GM19463 (cell line): ENCODE data around the gene NR2C2.
"Not testable (repeated sequence)": the region's sequence is repeated elsewhere in the genome, so short reads cannot be mapped to it uniquely, and the experiment has no call there.

Experiments used
- ATAC-seq: cut with Tn5 transposase; IDR thresholded peaks from one replicate; pipeline ENCODE4 v1.9.1; 2021; ENCODE audit warnings: mild to moderate bottlenecking, moderate library complexity; ENCODE audit not compliant: unreplicated experiment

Gene NR2C2

DNA sequence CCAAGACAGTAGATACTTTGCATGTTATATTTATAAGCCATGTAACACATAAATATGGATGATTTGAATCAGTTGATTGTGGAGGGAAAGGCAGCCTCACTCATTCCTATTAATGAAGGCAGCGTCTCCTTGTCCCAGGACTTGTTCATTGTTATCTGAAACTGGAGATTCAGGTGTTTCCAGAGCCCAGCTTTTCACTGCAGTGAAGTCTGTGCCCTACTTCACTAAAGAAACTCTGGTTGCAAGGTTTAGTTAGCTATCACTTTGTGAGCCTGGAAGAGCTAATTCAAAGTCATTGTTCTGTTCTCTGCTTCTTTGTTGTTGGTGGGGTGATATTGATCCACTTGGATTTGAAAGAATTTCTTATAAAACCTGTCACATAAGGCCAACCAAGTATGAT lies 9.8 kb downstream of the NR2C2 start:
- no peak for ATAC-seq

DNA sequence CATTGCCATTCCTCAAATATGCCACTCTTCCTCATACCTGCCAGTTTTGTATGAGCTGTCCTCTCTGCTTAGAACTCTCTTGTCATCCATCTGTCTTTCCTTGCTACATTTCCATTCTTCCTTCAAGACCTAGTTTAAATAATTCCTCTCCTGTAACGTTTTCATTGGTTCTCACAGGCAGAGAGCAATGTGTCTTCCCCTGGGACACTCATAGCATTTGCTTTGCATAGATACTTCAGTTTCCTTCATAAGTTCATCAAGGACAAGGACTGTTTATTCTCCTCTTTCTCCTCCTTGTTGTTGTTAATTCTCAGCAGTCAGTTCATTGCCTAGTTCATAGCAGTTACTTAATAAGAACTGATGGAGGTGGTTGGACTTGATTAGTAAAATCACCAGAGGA lies 10.5 kb downstream of the NR2C2 start:
- ATAC-seq, result no peak

GRCh38 chr3:14959359-14959943 lies 12.1 kb downstream of the NR2C2 start:
- ATAC-seq, result peak; percentile 50

GRCh38 chr3:14962762-14963161 lies 15.4 kb downstream of the NR2C2 start:
- no peak for ATAC-seq

DNA sequence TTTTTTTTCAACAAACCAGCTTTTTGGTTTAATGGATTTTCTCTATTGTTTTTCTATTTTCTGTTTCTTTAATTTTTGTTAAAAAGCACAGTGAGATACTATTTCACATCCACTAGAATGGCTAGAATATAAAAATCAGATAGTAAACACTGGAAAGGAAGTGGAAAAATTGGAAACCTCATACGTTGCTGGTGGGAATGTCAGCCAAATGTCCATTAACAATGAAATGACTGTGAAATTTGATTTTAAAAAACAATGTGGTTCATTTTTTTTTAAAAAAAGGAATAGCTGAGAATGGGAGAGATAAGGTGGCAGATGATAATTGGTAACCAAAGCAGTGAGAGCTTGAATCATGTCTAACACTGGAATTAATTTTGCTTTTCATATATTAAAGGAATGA lies 19.9 kb downstream of the NR2C2 start:
- no peak for ATAC-seq

DNA sequence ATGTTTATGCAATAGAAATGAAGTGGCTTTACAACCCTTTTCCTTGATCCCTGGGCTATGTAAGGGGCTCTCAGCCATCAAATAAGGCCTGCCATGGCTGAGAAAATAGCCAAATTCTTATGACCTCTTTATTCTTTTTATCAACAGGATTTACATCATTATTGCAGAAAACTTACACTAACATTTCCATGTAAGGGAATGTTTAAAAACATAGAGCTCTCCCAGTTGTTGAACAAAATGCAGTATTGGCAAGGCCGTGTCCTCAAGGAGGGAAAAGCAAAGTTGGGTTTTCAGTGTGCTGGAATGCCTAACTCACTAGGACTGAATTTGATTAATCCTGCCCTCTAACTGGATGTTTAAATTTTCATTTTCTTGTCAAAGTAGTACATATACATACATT lies 22.3 kb downstream of the NR2C2 start:
- no peak for ATAC-seq

DNA sequence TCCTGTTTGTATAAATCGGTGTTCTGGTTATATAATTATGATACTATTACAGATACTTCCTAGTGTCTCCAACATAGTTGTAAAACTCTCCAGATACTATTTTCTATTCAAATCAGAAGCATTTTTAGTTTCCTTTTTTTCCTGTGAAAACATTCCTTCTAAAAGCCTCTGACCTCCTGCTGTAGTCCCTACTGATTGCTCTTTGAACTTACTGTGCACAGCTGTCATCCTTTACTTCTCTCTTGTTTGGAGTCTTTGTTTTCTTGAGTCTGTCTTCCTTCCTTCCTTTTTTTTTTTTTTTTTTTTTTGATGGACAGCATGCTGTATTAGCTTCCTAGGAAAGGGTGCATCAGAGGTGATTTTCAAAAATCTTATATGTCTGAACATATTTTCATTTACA lies 28.9 kb downstream of the NR2C2 start:
- ATAC-seq, result no peak

GRCh38 chr3:14980689-14981088 lies 33.3 kb downstream of the NR2C2 start:
- ATAC-seq, result no peak

GRCh38 chr3:14984581-14985113 lies 37.3 kb downstream of the NR2C2 start:
- no peak for ATAC-seq

DNA sequence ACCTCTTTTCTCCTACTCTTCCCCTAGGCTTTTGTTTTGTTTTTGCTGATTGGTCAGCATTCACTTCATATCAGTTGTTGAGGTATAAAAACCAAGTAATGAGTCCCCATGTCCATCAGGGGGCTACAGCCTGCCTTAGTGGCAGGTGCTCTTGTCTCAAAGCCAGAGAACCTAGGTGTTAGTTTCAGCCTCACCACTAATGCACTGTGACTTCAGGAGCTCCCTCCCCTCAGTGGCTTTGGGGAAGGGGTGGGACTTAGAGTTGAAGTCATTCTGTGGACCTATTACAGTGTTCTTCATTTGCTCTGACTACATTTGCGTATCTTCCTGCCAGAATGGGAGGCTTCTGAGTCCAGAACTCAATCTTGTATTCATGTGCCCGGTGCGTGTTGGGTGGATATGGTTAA lies 41.6 kb downstream of the NR2C2 start:
- ATAC-seq, result peak; percentile 100

- no peak for ATAC-seq
Measured at GRCh38 chr3:14989943-14990779, 42.8 kb downstream of the NR2C2 start.

DNA sequence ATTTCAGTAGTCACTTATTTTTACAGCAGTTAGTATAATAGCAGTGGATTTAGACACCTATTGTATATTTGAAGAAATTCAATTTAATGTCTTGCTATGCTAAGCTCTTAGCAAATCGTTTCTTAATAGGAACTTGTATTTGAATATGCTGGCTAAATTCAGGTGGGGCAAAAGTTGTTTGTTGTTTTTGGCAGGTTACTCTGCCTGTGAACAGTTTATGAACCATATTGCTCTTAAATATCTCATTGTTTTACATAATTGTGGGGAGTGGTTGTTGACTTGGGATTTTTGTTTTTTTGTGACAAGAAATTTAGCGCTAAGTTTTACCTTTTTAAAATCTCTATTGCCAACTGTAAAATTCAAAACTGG lies 43.4 kb downstream of the NR2C2 start:
- no peak for ATAC-seq

DNA sequence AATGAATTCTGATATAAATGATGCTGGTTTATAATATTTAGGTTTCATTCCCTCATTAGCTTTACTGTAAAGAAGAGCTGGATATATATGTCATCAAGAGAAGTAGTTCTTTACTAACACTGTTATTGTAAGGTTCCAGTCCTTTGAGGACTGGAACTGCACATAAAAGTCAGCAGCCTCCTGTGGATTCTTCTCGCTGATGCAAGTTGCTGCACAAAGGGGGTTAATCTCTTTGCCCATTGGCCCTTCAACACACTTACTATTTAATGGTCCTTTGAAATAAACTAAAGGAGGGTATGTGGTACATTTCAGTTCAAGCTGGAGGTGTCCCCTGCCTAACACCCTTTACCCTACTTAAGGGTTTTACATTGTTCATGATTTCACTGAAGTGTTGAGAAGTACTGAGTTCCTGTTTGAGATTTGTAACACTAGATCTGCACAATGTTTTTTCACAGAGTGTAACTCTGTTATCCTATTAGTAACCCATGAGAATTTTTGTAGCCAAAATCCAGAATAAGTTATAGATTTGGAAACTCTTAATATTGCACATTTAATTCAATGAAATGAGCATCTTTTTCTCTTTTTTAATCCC lies 43.9 kb downstream of the NR2C2 start:
- ATAC-seq, result no peak

- ATAC-seq, result no peak
Measured at GRCh38 chr3:14991818-14992612, 44.6 kb downstream of the NR2C2 start.

DNA sequence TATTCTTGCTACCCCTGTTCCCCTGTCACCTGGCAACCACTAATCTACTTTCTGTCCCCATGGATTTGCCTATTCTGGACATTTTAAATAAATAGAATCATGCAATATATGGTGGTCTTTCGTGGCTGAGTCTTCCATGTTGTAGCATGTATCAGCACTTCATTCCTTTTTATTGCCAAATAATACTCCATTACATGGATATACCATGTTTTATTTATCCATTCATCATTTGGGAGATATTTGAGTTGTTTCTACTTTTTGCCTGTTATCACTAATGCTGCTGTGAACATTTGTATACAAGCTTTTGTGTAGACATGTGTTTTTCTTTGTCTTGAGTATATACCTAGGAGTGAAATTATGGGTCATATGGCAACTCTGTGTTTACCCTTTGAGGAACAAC lies 50.6 kb downstream of the NR2C2 start:
- no peak for ATAC-seq

GRCh38 chr3:14999182-14999581 lies 51.8 kb downstream of the NR2C2 start:
- not testable (repeated sequence) for ATAC-seq

DNA sequence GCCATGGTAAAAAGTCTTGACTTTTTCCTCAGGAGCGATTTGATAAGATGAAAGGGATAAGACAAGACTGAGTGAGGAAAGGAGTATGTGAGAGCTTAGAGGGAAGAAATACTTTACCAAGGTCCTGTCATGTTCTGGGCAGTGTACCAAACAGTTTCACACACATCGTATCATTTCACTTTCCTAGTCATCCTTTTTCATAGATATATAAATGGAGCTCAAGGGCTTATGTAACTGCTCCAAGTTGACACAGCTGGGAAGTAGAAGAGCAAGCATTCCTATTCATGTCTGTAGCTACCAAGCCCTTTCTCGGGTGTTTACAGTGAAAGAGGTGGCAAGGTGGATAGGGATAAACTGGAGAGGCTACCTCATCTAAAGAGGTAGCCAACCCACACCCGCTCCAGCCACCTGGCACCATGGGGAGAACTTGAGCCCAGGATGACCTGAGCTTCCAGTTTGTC lies 60.3 kb downstream of the NR2C2 start:
- no peak for ATAC-seq

- no peak for ATAC-seq
Measured at GRCh38 chr3:15009167-15009566, 61.8 kb downstream of the NR2C2 start.

DNA sequence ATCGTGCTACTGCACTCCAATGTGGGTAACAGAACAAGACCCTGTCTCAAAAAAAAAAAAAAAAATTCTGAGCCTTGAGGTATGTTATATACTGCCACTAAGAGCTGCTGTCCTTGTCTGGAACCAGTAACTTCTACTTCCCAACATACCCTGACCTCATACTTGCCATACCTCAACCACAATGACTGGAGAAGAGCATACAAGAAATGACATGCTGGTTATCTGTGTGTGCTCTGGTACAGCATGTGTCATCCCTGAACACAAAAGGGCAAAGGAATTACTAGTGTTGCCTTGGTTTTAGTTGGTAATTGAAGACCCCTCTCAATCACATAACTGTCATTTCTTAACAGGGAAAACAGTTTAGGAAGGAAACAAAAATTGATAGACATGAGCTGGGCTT lies 63.3 kb downstream of the NR2C2 start:
- no peak for ATAC-seq

- ATAC-seq, result no peak
Measured at GRCh38 chr3:15011174-15011573, 63.8 kb downstream of the NR2C2 start.
